ENCODE measurements around the gene C11orf91.

Gene C11orf91

GRCh38 chr11:33670250-33671011 is 30.2 kb downstream of the C11orf91 start:
- H3K79me2 ChIP-seq (ENCODE audit: low read length): no peaks in the 10 kb centered on the region

DNA sequence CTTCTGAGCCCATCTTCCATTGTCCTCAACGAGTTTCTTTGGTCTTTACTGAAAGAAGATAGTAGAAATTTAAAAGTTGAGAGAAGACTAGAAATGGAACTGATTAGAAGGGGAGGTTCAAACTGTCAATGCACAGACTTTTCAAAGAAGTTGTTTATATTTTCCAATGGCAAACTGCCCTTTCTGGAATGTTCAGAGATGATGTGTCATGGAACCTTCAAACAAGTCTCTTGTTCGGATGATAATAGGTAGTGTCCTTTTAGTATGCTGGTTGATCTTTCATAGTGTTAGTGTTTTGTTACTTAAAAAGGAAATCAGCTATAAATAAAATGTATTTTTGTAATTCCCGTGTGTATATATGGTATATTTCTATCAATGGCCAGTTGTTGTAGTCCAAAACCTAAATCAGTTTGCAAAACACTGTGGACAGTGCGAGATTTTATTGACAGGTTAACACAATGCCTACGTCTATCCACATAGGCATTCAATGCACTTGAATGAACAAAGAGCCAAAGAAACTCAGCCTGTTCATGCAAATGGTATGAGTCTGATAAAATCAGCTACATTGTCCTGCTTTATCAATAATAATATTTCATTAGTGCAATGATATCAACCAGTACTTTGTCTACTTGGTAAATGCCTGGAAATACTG is 30.9 kb downstream of the C11orf91 start:
- H2AFZ ChIP-seq (ENCODE audit: low read depth, low read length): no peak overlapping the region
- no peak overlapping the region for H3K27ac ChIP-seq (ENCODE audit: low read length)
- H3K36me3 ChIP-seq (replicated peaks; ENCODE audit: low read depth, low read length): no peaks in the 10 kb centered on the region
- H3K9ac ChIP-seq (ENCODE audit: low read length): no peak overlapping the region
- no peak for TF ChIP-seq EZH2phosphoT487 (IDR thresholded peaks at IDR 0.05; ENCODE audit: low read depth)
- no peak for TF ChIP-seq CTCF (IDR thresholded peaks at IDR 0.05; ENCODE audit: low read depth, low read length)
- no peaks in the 10 kb centered on the region for H4K20me1 ChIP-seq (ENCODE audit: insufficient read depth, low read length)
- H3K79me2 ChIP-seq (ENCODE audit: low read length): no peaks in the 10 kb centered on the region
- H3K4me2 ChIP-seq (ENCODE audit: low read length): no peak overlapping the region
- H3K27me3 ChIP-seq (ENCODE audit: low read depth, low read length): peaks cover 20% of the 10 kb centered on the region; the same call in 1 of the 2 replicates
- H3K9me3 ChIP-seq (ENCODE audit: insufficient read depth, low read length): no peaks in the 10 kb centered on the region
- H3K4me3 ChIP-seq (ENCODE audit: low read length): no peak overlapping the region
- no peaks in the 10 kb centered on the region for H3K4me1 ChIP-seq (ENCODE audit: low read length)

More at GRCh38 chr11:33670250-33671011, 30.2 kb downstream of the C11orf91 start:
- H4K20me1 ChIP-seq (ENCODE audit: insufficient read depth, low read length): no peaks in the 10 kb centered on the region
- H3K27ac ChIP-seq (ENCODE audit: low read length): no peak overlapping the region
- H3K4me2 ChIP-seq (ENCODE audit: low read length): no peak overlapping the region
- no peaks in the 10 kb centered on the region for H3K9me3 ChIP-seq (ENCODE audit: insufficient read depth, low read length)
- no peaks in the 10 kb centered on the region for H3K4me1 ChIP-seq (ENCODE audit: low read length)
- no peak overlapping the region for H3K9ac ChIP-seq (ENCODE audit: low read length)
- no peak overlapping the region for H2AFZ ChIP-seq (ENCODE audit: low read depth, low read length)
- no peak overlapping the region for H3K4me3 ChIP-seq (ENCODE audit: low read length)
- no peak for TF ChIP-seq EZH2phosphoT487 (IDR thresholded peaks at IDR 0.05; ENCODE audit: low read depth)
- H3K36me3 ChIP-seq (replicated peaks; ENCODE audit: low read depth, low read length): no peaks in the 10 kb centered on the region
- H3K27me3 ChIP-seq (ENCODE audit: low read depth, low read length): peaks cover 20% of the 10 kb centered on the region; the same call in 1 of the 2 replicates

GRCh38 chr11:33668951-33669596 is 31.6 kb downstream of the C11orf91 start:
- Histone ChIP-seq H3K27ac (ENCODE audit: low read length) (no peak overlapping the region), H4K20me1 (ENCODE audit: insufficient read depth, low read length) (no peaks in the 10 kb centered on the region), H3K4me3 (ENCODE audit: low read length) (no peak overlapping the region), H3K27me3 (ENCODE audit: low read depth, low read length) (peaks cover 20% of the 10 kb centered on the region; the same call in 1 of the 2 replicates), H3K79me2 (ENCODE audit: low read length) (no peaks in the 10 kb centered on the region), H3K9me3 (ENCODE audit: insufficient read depth, low read length) (no peaks in the 10 kb centered on the region), H3K36me3 (replicated peaks; ENCODE audit: low read depth, low read length) (no peaks in the 10 kb centered on the region), H3K4me2 (ENCODE audit: low read length) (no peak overlapping the region), H3K9ac (ENCODE audit: low read length) (no peak overlapping the region), H3K4me1 (ENCODE audit: low read length) (no peaks in the 10 kb centered on the region), H2AFZ (ENCODE audit: low read depth, low read length) (no peak overlapping the region)
- TF ChIP-seq EZH2phosphoT487 (IDR thresholded peaks at IDR 0.05; ENCODE audit: low read depth) (no peak), CTCF (IDR thresholded peaks at IDR 0.05; ENCODE audit: low read depth, low read length) (no peak)

- H3K27ac ChIP-seq (ENCODE audit: low read length): no peak overlapping the region
- no peaks in the 10 kb centered on the region for H4K20me1 ChIP-seq (ENCODE audit: insufficient read depth, low read length)
- H3K9me3 ChIP-seq (ENCODE audit: insufficient read depth, low read length): no peaks in the 10 kb centered on the region
- no peaks in the 10 kb centered on the region for H3K79me2 ChIP-seq (ENCODE audit: low read length)
- no peaks in the 10 kb centered on the region for H3K36me3 ChIP-seq (replicated peaks; ENCODE audit: low read depth, low read length)
- no peak overlapping the region for H3K4me3 ChIP-seq (ENCODE audit: low read length)
- H2AFZ ChIP-seq (ENCODE audit: low read depth, low read length): no peak overlapping the region
- no peaks in the 10 kb centered on the region for H3K4me1 ChIP-seq (ENCODE audit: low read length)
- TF ChIP-seq EZH2phosphoT487 (IDR thresholded peaks at IDR 0.05; ENCODE audit: low read depth) (no peak), CTCF (IDR thresholded peaks at IDR 0.05; ENCODE audit: low read depth, low read length) (no peak)
- H3K9ac ChIP-seq (ENCODE audit: low read length): no peak overlapping the region
- peaks cover 23% of the 10 kb centered on the region for H3K27me3 ChIP-seq (ENCODE audit: low read depth, low read length)
- no peak overlapping the region for H3K4me2 ChIP-seq (ENCODE audit: low read length)
These were observed 32.2 kb downstream of the C11orf91 start for GRCh38 chr11:33668468-33668825.
